GM18873 (cell line): ENCODE data around the gene IPO11.
"Not testable (repeated sequence)": the region's sequence is repeated elsewhere in the genome, so short reads cannot be mapped to it uniquely, and the experiment has no call there.

Experiments used
- ATAC-seq: cut with Tn5 transposase; IDR thresholded peaks from one replicate; pipeline ENCODE4 v1.9.1; 2021; ENCODE audit warnings: mild to moderate bottlenecking, moderate library complexity, moderate number of reproducible peaks; ENCODE audit not compliant: unreplicated experiment, low FRiP score

The IPO11 gene

GRCh38 chr5:62592558-62592957 is 180.0 kb downstream of the IPO11 start:
- ATAC-seq = no peak

DNA sequence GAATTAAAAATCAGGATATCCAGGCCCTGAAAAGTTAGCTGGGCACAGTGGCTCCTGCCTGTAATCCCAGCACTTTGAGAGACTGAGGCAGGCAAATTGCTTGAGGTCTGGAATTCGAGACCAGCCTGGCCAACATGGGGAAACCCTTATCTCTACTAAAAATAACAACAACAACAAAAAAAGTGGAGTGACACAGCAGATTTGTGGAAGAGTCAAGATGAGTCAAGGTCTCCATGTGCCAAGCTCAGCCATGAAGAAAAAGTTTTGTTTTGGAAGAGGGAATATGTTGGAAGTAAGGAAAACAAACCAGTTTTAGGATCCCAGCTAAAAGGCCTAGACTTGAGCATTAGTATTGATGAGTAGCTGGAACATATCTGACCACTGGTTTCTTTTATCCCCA is 180.8 kb downstream of the IPO11 start:
- ATAC-seq = no peak

- no peak for ATAC-seq
These were observed 181.9 kb downstream of the IPO11 start for GRCh38 chr5:62594364-62594984.

DNA sequence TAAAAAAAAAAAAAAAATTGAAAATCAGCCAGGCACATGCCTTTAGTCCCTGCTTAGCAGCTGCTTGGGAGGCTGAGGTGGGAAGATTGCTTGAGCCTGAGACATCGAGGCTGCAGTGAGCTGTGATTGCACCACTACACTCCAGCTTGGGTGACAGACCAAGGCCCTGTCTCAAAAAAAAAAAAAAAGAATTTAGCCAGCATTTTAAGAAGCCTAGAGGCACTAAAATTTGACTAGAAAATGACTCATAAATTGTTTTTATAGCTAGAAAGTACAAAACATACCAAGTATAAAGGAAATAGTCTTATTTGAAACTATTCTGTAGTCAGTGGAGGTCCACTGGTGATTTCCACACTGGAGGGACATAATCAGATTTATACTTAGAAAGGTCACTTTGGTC is 183.5 kb downstream of the IPO11 start:
- ATAC-seq = no peak

- no peak for ATAC-seq
These were observed 184.1 kb downstream of the IPO11 start for GRCh38 chr5:62596691-62597090.

GRCh38 chr5:62597314-62597713 is 184.8 kb downstream of the IPO11 start:
- ATAC-seq = no peak

DNA sequence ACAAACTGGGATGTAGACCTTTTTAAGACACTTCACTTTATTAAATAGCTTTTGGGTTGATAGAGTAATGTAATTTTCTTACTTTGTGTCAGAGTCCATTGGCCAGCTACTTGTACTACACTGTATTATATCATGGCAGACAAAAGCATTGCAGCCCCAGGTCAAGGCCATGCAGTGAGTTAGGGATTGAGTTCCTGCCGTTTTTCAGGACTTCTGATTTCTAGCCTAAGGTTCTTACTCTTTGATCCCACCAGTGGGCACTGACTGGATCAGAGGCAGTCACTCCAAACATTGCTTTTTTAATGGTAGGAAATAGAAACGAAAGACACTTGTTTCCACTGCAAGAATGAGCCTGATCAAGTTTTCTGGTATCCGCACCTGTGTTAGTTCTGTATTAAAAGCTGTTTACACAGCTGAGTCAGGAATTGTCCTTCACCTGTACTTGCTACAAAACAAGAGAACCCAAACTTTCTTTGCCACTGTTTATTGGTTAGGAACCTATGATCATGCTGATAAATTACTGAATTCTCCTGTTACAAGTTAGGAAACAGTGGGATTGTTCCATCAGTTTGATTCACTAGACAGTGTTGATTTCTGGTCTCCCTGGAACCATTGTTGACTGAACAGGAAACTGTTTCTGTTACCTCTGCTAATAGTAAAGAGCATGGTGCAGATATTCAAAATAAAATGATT is 188.1 kb downstream of the IPO11 start:
- no peak for ATAC-seq

- no peak for ATAC-seq
These were observed 191.4 kb downstream of the IPO11 start for GRCh38 chr5:62603934-62604333.

- ATAC-seq = no peak
These were observed 193.1 kb downstream of the IPO11 start for GRCh38 chr5:62605638-62606037.

DNA sequence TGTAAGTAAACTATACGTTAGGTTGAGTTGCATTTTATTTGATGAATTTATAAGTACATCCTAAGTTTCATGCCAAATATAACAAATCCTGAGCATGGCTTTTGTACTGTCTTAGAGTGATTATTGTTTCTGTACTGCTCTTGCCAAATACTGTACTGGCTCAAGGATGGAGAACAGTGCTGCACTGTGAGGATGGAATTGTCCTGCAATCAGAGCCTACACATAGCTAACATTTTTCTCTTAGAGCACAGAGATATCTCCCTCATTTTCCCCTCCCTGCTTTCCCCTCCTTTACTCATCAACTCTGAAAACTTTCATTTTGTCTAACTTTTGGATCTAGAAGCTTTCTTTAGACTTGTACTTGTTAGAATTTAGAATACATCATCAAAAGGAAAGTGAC is 194.3 kb downstream of the IPO11 start:
- ATAC-seq = no peak

GRCh38 chr5:62607615-62608014 is 195.1 kb downstream of the IPO11 start:
- ATAC-seq = no peak

GRCh38 chr5:62608529-62609511 is 196.3 kb downstream of the IPO11 start:
- ATAC-seq = no peak

GRCh38 chr5:62614355-62614754 is 201.8 kb downstream of the IPO11 start:
- no peak for ATAC-seq

GRCh38 chr5:62616615-62617277 is 204.2 kb downstream of the IPO11 start:
- ATAC-seq = no peak

GRCh38 chr5:62617943-62618342 is 205.4 kb downstream of the IPO11 start:
- ATAC-seq = no peak

- no peak for ATAC-seq
These were observed 208.2 kb downstream of the IPO11 start for GRCh38 chr5:62620761-62621160.

DNA sequence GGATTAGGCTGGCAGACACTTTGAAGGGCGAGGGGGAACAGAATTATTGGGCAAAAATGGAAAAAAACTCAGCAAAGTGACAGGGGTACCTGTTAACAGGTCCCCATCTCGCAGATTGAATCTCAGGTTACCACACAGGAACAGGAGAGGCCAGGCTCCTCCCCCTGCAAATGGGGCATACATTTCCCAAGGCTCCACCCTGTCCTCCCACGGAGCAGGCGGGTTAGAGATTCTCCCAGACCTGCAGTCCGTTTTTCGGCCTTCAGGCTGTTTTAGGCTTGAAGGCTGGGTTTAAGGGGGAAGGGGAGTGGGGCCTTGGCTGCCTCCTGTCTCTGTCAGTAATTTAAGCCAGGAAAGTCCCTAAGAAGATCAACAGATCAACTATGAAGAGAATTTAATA is 208.7 kb downstream of the IPO11 start:
- no peak for ATAC-seq

DNA sequence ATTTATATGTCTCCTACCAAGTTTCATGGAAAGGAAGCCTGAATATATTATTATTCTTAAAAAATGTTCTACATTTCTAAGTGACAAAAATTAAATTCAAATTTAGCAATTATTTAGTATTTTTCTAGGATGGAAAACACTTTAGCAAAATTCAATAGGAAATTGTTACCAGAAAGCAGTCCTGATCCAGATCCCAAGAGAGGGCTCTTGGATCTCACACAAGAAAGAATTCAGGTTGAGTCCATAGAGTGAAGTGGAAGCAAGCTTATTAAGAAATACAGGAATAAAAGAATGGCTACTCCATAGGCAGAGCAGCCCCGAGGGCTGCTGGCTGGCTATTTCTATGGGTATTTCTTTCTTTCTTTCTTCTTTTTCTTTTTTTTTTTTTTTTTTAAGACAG is 210.7 kb downstream of the IPO11 start:
- no peak for ATAC-seq

DNA sequence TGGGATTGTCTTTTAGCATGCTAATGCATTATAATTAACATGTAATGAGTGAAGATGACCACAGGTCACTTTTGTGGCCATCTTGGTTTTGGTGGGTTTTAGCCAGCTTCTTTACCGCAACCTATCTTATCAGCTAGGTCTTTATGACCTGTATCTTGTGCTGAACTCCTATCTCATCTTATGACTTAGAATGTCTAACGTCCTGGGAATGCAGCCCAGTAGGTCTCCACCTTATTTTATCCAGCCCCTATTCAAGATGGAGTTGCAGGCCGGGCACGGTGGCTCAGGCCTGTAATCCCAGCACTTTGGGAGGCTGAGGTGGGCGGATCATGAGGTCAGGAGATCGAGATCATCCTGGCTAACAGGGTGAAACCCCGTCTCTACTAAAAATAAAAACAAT is 211.9 kb downstream of the IPO11 start:
- not testable (repeated sequence) for ATAC-seq

DNA sequence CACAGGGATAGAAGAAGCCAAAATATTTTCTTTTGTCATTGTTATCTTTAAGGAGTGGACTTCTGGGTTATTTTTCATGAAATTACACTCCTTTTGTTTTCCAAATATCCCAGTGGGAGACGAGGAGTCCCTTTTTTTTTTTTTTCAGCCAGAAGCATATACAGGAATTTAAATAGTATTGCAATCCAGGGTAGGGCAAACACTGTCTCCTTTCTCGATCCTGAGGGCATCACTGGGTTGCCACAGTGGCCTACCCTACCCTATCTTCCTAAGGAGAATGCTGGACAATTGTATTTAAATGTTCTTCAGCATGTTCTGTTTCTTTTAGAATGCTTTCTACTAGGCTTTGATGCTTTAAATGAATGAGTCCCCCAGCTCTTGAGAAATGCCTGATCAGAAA is 214.0 kb downstream of the IPO11 start:
- no peak for ATAC-seq

- no peak for ATAC-seq
These were observed 214.6 kb downstream of the IPO11 start for GRCh38 chr5:62627121-62627520.
